ENCODE measurements around the gene TECTB.
A peak's percentile ranks its signal among the peaks of the same experiment; 100 is the strongest.

The TECTB gene

DNA sequence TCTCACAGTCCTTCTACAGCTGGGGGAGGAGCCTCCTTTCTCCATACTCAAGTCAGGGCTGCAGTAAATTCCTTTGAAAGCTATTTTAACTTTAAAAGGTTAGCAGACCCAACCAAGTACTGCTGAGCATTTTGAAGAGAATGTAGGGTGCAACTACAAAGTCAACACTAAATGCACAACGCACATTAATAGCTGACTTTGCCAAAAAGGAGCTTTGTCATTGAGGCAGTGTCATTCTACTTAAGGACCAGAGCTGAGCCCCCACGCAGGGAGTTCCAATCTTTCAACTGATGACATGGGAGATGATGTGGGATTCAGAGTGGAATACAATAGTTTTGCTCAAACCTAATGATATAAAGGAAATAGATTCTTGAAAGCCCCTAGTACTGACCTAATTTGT, 20.3 kb downstream of the TECTB start:
- DNase-seq (ENCODE audit: extremely low spot score, insufficient read length, low read depth) (no peak), FAIRE-seq (no peak)

DNA sequence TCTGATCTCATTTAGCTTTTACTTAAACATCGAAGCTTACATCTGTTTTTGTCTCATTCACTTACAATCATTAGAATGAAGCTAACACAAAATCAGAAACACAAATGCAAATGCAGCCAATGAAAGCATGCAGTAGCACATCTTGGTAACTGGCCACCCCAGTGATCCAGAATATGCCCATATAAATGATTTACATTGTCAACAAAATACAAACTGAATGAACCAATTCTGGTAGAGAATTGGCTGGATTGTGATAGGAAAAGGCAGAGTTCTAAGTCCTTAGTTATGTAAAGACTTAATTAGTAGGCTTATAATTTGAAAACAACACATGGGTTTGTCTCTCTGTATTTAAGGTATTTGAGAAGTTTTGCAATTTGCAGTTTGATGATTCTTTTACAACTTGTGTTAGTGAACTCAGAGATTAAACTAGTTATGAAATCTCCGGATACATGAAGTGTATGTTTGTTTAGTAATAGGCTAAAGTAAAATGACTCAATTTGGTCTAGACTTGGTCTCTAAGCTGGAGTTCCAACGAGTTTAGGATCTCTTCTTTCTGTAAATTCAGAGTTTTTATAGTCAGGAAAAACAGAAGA, 21.2 kb downstream of the TECTB start:
- FAIRE-seq (no peak), DNase-seq (ENCODE audit: extremely low spot score, insufficient read length, low read depth) (no peak)

DNA sequence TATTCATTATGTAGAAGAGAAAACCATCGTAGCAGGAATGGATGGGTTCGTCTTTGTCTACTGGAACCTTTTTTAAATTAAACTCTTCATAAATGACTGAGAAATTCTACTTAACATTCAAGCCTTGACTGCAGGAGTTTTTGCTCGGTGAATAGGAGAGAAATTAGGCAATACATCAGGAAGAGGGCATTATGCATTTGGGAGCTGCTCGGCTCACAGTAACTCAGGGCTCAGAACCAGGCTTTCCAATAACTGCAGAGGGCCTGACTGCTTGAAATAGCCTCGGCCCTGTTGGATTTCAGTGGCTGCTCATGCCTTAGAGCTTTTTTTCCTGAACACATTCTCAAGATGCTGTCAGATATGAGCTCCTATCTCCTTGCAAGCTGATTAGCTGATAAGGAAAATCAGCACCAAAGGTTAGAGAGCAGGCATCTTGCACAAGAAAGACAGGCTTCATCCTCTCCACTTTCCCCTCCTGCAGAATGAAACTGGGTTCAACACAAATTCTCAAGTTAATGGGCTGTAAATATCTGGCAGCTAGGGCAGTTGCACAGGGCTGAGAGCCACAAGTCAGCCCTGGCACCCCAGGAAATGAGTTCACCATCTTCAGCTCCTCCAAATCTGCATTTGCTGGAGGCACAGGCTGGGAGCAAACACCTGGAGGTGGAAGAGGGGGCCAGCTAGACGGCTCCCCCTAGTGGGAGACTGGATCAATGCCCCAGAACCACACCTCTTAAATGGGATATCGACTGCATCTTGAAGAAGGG, 24.3 kb downstream of the TECTB start:
- FAIRE-seq (peak; percentile 38), DNase-seq (ENCODE audit: extremely low spot score, insufficient read length, low read depth) (peak; percentile 33)

DNA sequence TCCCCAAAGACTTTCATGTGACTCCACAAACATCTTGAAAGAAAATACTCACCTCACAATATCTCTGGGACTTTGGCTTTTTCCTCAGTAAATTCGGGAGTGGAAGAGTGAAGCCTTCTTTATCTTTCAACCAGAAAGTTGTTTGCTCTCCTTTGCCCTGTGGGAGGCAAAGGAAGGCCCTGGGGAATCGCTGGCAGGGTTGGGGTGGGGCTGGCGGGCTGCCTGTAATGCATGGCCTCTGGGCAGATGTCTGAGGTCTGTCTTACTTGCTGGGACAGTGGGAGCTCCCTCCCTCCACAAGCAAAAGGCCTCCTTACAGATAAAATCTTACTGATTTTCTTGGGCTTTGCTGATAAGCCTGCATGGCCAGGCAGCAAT, 24.9 kb downstream of the TECTB start:
- DNase-seq (ENCODE audit: extremely low spot score, insufficient read length, low read depth) (no peak), FAIRE-seq (no peak)

DNA sequence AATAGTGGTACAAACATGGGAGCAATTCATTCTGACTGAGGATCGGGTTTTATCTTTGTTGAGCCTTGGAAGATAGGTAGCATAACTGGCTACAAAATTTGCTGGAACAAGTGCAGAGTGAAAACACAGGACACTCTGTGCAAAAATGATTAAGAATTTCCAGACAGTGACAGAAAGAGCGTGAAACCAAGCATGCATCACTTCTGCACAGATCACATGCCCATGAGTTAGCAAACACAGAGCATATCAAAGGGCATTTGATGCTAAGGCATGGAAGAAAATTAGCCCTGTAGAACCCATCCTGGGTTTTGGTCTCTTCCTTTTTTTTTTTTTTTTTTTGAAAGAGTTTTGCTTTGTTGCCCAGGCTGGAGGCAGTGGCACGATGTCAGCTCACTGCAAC, 28.3 kb downstream of the TECTB start:
- FAIRE-seq (no peak), DNase-seq (ENCODE audit: extremely low spot score, insufficient read length, low read depth) (no peak)

DNA sequence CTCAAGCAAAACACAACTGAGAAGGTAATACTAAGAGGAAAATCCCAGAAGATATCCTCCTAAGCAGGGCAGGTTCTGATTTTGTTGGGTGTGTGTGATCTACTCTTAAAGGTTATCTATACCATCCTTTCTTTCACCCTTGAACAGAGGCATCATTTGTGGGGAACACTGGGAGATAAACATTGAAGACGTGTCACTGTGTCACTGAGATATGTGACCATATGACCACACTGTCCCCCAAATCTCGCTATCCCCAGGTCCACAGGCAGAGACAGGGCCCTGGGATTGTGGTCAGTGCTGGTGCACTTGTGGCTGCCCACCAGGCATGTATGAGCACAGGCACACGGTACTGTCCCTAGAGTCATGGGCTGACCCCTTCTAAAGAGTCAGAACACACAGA, 30.0 kb downstream of the TECTB start:
- DNase-seq (ENCODE audit: extremely low spot score, insufficient read length, low read depth) (no peak), FAIRE-seq (no peak)

DNA sequence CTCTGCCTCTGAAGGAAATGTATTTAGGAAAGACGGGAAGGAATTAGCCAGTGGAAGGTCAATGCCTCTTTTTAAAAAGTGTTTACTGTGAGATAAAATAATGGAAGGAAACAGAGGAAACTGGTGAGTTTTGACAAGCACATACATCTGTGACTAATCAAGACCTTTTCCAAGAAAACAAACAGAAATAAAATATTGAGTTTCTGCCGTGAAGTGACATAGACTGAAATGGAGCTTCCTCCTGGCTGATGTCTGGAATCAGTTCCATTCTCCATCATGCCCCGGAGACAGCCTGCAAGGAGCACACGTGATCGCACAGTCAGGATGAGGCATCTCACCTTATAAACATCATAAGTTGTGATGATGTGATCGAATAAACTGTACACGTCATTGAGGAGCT, 30.7 kb downstream of the TECTB start:
- no peak for FAIRE-seq
- no peak for DNase-seq (ENCODE audit: extremely low spot score, insufficient read length, low read depth)

DNA sequence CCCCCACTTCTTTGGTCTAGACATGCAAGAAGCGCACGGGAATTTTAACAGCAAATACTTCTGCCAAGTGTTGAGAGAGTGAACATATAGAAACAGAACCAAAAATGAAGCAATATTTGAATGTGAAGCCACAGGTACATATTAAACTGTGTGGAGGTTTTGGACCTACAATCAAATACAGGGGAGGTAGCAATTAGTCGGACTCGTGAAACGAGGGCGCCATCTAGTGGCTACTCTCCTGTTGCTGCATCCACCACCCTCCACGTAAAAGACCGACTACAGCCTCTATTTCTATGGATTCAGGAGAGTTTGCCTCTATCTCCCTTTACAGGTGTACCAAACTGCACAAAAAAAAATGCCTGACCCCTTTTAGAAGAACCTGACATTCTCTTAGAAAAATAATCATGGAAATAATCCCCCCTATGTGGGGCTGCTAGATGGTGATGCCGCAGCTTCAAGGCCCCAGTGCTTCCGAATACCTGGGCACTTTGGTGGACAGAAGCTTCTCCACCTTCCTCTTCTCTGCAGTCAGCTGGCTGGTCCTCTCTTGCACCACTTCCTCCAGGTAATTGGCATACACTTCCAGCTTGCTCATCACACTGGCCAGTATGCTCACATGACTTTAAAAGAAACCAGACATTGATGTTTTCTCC, 31.7 kb downstream of the TECTB start:
- peak; percentile 69 for FAIRE-seq
- DNase-seq (ENCODE audit: extremely low spot score, insufficient read length, low read depth) = peak; percentile 17

DNA sequence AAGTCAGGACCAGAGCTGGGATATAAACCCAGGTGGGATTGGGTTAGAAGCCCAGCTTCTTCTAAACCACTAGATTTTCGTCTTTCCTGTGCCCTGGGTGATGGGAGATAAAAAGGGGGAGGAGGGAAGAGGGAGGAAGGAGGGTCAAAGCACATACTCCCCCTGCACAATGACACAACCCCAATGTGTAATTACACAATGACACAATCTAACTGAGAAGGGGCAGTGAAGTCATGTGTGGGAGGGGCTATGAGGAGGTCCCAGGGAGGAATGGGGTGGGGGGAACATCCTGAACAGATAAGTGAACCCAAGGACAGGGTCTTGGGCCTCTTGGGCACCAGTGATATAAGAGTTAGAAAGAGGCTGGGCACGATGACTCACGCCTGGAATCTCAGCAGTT, 44.5 kb downstream of the TECTB start:
- FAIRE-seq = no peak

DNA sequence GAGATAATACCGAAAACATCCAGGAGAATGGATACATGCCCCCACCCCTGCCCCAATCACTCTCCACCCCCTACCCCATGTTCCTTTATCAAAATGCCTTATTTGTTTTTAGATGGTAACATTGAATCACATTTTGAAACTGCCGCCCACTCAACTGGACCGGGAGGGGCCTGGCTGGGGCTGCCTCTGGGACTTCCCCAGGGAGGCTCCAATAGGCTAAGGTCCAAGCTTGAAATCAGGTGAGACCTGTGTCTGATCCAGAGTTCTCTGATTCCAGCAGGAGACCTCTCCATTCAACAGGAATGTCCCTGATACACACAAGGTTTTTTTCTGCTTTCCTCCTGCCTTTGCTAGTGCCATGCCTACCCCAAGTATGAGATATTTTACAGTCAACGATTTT, 47.0 kb downstream of the TECTB start:
- FAIRE-seq = no peak
- DNase-seq (ENCODE audit: extremely low spot score, insufficient read length, low read depth) = no peak

More for the DNA sequence above, 44.5 kb downstream of the TECTB start:
- DNase-seq (ENCODE audit: extremely low spot score, insufficient read length, low read depth) = no peak

DNA sequence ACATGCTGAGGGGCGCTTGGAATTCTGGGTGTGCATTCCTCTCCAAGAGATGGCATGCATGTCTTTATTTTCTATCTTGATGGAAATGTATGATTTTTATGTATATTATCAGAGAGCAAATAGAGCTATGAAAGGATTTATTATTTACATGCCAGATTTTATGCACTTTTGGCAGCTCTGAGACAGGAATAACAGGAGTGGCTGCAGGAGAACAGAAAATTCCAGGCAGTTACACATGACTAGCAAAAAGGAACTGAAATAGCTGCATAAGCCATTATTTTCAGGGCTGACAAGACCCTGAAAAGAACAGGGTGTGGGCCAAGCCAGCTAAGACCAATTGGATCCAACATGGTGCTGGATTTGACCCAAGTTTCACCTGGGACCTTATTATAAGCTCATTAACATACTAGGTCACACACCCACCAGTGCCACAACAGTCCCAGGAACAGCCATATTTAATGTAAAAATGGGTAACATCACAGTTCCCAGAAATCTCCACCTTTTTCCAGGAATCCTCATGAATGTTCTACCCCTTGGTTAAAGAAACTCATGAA, 47.5 kb downstream of the TECTB start:
- FAIRE-seq (no peak), DNase-seq (ENCODE audit: extremely low spot score, insufficient read length, low read depth) (no peak)

DNA sequence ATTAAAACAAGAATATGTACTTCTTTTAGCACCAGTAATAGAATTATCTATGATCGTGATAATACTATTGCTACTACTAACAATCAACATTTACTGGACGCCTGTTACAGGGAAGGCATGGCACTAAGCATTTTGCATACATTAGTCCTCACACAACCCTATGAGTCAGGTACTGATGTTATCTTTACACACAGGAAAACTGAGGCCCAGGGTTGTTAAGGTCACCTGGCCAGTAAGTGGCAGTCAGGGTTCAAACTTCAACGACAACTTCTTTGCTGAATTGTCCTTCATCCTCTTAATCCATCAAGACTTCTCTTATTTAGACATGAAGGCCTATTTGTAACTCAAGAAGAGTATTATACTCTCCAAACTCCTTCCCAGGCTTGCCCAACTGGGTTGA, 48.8 kb downstream of the TECTB start:
- FAIRE-seq = no peak

DNA sequence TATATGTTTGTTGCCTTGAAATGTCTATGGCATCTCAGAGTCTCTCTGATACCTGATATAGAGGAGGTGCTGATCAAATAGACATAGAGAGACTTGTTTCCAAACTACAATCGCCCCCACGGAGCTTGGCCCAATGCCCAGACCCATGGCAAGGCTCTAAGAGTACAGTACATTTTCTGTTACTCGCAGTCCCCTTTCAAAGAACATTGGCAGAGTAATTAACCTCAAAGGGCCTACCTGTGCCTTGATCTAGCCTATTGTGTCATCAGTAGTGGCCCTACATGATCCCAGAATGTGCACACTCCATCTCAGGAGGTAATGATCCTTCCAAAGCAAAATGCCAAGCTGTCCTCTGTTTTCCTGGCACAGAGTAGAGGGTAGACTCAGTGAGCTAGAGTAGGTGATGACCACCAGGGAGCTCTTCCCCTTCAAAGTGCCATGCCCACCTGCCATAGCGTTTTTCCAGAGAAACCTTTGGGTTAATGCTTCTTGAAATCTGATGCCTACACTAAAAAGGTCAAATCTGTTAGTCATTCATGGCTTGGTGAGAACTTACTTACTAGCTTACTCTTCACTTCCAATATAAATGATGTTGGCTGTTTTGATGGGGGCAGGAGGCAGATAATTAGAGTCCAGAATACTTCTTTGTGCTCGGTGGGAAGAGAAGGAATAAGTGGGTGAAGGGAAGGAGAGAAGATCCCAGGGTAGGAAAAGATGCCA, 49.5 kb downstream of the TECTB start:
- no peak for DNase-seq (ENCODE audit: extremely low spot score, insufficient read length, low read depth)
- no peak for FAIRE-seq

More for the DNA sequence above, 48.8 kb downstream of the TECTB start:
- DNase-seq (ENCODE audit: extremely low spot score, insufficient read length, low read depth) = no peak

DNA sequence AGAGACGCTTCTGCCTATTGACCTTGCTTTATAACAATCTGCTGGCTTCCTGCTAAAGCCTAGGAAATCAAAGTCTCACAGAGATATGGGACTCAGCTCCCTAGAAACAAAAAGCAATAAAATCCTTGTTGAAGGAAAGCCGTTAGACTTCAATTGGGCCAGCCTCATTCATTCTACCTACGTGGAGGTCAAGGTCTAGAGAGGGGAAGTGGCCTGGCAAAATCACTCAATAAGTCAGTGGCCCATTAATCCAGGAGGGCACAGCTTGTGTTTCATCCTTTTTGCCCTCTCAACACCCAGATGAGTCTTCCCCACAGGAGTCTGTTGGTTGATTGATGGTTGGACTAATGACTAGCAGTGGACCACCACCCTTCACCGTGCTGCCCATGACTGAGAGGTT, 50.3 kb downstream of the TECTB start:
- FAIRE-seq (no peak), DNase-seq (ENCODE audit: extremely low spot score, insufficient read length, low read depth) (no peak)

DNA sequence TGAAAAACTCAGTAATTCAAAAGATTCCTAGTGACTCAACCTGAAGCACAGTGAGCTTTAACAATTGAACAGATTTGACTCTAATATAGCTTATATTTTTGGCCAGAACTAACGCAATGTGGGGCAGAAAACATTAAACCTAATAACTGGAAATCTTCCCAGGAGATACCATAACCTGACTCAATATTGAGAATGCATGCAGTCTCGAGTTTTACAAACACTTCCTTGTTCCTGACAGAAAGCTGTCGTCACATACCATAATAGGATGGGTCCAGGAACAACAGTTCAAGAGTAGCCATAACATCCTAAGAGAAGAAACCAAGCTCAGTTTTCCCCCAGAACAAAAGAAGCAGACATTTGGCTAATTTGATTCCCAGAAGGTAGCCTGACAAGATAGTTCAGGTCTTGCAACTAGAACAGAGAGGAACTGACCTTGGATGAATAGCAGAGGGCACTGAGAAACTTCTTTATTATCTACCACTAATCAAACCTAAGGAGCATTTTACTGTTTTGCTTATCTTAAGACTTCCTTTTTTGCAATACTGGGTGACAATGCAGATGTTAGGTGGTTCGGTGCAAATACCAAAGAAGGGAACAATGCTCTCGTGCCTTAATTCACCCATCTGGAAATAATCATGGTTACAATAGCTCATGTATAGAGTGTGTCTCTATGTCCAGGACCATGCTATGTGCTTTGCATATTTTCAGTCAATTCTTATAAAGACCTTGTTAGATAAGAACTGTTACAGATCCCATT, 52.1 kb downstream of the TECTB start:
- DNase-seq (ENCODE audit: extremely low spot score, insufficient read length, low read depth) (no peak), FAIRE-seq (no peak)

DNA sequence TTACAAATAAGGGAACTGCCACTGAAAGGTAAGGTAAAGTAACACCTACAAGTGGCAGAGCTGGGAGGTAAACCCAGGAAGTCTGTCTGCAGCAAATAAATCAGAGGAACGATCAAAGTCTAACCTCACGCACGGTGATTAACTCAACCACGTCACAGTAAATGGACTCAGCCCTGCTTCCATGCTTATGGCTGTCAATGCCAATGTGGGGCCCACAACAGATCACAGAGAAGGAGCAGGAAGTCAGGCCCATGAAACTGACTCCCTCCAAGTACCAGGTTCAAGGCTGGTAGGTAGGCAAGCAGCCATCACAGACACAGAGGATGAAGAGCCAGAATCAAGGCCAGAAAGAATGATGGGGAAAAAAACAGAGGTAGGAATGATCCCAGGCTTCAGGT, 52.7 kb downstream of the TECTB start:
- DNase-seq (ENCODE audit: extremely low spot score, insufficient read length, low read depth) = no peak
- no peak for FAIRE-seq

DNA sequence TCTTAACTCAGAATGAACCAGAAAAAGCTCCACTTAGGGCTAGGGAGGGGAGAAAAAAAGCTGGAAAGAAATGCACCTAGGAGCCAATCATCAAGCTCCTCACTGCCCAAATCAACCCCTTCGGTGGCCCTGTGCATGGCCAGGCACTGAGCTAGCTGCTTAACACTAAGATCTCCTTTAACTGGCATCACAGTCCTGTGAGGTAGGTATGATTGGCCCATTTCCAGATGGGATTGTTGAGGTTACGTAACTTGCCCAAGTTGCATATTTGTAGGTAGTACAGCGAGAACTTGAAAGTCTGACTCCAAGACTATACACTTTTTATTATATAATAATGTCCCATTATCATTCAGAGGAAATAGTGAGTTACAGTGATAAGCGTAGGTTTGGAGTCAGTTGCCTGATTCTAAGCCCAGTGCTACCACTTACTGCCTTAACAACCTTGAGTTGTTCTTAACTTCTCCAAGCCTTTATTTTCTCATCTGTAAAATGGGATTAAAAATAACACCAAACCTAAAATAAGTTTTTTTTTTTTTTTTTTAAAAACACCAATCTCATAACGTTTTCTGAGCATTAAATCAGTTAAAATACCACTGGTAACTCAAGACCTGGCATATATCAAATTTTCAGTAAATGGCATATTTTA, 53.5 kb downstream of the TECTB start:
- FAIRE-seq = no peak
- no peak for DNase-seq (ENCODE audit: extremely low spot score, insufficient read length, low read depth)

DNA sequence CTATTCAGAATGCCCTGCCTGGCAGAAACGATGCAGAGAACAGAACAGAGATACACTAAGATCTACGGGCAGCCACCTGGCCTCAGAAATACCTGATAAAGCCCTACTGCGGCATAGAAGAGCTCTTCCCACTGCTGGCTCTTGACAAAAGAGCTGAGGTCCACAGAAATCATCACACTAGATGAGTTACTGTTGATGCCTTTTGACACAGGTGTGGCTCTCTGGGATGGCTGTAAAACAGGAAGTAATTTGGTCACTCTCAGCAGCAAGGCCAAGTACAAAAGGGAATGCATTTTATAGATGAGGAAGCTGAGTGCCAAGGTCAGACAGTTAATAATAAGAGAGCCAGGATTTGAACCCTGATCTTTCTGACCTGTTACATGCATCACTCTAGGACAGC, 55.8 kb downstream of the TECTB start:
- FAIRE-seq (no peak), DNase-seq (ENCODE audit: extremely low spot score, insufficient read length, low read depth) (no peak)

DNA sequence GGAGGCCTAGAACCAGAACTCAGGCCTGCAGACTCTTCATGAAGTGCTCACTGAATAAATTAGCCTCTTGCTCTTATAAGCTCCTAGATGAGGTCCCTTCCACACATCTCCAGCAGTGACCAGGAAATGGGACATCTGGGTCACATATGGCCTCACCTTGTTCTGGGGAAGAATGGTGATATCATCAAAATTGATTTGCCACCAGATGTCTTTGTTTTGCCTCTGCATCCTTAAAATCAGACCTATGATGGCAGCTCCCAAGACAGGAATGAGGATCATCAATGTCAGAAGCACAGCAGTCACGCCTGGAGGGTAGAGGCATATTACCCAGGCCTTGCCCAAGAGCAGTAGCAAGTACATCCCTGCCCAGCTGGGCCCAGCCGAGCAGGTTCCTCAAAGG, 57.4 kb downstream of the TECTB start:
- no peak for FAIRE-seq

More for the DNA sequence above, 57.4 kb downstream of the TECTB start:
- no peak for DNase-seq (ENCODE audit: extremely low spot score, insufficient read length, low read depth)
